GM19035 (cell line): ENCODE measurements around the gene FAIM2.

Experiments used
- ATAC-seq: cut with Tn5 transposase; IDR thresholded peaks from one replicate; pipeline ENCODE4 v1.9.1; 2021; ENCODE audit not compliant: unreplicated experiment

The FAIM2 gene

DNA sequence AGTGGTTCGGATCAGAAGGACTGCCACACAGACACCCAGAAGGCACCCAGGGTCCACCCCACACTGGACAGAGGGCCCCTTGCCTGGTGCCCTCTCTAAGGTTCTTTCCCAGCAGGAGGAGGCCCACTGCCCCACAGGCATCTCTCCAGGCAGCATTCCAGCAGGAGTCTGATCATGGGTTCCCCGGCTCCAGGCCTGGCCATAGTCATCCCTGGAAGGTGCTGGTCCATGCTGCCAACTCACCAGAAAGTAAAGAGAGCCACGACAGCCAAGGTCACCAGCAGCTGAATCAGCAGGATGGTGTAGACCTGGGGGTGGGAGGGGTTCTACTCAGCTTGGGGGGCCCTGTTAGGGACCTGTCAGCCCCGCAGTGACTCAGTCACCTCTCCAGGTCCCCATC is 6.4 kb downstream of the FAIM2 start:
- no peak for ATAC-seq

DNA sequence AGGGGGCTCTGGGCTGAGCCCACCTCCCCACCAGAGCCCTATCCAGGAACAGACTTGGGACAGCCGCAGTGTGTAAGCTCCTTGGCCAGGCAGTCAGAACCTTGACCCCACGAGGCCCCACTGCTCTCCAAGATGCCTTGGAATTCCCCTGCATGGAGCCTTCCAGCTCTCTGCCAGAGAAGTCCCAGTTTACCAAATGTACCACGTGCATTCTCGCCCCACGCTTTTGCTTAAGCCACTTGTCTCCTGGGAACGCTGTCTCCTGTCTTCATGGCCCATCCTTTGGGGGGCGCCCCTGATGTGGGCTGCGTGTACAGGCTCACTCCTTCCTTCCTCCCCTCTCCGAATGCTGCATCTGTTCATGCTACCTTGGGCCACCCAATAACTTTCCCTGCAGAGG is 7.9 kb downstream of the FAIM2 start:
- no peak for ATAC-seq

- ATAC-seq, result no peak
Measured at GRCh38 chr12:49894751-49895148, 8.9 kb downstream of the FAIM2 start.

DNA sequence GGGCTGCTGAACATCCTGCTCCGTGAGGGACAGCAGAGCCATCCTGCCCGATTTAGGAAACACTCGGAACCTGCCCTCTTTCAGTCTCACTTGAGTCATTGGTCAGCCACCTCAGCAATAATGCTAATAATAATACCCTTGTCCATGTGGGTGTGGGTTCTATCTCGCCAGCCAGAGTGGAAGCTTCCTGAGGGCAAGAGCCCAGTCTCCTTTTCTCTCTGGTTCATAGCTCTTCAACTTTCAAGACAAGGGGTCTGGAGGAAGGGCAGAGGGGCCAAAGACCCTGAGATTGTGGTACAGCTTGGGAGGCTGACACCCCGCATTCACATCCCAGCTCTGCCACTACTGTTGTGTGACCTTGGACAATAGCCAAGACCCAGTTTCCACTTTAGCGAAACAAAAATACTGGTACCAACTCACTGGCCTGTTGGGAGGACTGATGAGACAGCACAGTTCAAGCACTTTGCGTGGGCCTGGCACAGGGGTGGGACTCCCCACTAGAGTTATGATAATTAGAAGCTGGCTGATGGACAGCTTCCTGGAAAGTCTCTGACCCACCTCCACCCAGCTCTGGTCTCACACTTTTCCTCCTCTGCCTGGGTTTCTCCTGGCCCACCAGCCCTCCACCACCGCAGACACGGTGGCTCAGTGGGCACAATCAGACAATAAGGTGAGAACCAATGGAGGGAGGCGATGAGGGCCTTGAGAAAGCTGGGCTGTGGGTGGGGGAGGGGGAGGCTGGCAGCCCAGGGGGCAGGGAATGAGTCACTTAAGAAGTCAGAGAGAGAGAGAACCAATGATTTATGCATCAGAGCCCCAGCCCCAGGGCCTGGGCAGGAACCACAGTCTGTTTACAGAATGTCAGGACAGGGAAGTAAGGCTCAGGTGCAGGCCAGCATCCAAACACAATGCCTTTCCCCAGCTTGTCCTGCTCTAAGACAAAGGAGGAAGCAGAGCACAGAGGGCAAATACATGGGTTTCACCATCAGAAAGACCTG is 9.6 kb downstream of the FAIM2 start:
- no peak for ATAC-seq

DNA sequence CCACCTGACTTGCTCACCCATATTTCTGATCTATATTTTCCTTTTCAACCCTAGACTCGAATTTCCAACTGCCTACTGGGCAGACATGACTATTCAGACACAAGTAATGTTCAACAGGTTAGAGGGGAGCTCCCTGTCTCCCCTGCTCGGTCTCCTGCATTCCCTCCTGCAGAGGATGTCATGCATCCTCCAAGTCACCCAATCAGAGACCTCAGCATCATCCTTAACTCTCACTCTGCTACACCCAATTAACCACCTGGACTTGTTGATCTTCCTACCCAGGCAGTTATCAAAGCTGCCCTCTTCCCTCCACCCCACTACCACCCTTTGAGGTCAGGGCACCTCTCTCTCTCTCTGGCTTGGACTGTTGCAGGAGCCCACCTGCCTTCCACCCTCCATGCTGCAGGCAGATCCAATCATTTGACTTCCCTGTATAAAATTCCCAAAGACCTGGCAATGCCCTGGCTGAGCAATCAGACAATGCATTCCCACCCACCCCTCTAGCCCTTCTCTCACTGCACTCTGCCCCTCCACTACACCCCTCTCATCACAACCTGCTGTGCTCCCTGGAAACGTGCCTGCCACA is 10.9 kb downstream of the FAIM2 start:
- no peak for ATAC-seq

- no peak for ATAC-seq
Measured at GRCh38 chr12:49892084-49892731, 11.5 kb downstream of the FAIM2 start.

DNA sequence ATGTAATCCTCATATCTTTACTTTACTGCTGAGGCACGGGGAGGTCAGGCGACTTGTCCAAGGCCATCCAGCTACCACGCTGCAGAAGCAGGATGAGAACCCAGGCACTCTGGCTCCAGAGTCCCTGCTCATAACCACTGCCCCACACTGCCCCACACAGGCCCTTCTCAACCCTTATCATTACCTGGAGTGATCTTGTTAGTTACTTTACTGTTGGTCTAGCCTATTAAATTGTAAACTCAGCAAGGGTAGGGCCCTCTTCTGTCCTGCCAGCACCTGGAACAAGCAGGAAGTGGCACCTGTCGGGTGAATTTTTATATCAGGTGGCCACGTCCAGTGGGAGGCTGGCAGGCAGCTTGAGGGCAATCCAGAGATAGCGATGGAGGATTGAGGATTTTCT is 12.2 kb downstream of the FAIM2 start:
- ATAC-seq, result no peak

- no peak for ATAC-seq
Measured at GRCh38 chr12:49891012-49891411, 12.7 kb downstream of the FAIM2 start.

- ATAC-seq, result no peak
Measured at GRCh38 chr12:49890096-49890461, 13.6 kb downstream of the FAIM2 start.

GRCh38 chr12:49889361-49890095 is 14.2 kb downstream of the FAIM2 start:
- no peak for ATAC-seq

- no peak for ATAC-seq
Measured at GRCh38 chr12:49888461-49889151, 15.1 kb downstream of the FAIM2 start.

DNA sequence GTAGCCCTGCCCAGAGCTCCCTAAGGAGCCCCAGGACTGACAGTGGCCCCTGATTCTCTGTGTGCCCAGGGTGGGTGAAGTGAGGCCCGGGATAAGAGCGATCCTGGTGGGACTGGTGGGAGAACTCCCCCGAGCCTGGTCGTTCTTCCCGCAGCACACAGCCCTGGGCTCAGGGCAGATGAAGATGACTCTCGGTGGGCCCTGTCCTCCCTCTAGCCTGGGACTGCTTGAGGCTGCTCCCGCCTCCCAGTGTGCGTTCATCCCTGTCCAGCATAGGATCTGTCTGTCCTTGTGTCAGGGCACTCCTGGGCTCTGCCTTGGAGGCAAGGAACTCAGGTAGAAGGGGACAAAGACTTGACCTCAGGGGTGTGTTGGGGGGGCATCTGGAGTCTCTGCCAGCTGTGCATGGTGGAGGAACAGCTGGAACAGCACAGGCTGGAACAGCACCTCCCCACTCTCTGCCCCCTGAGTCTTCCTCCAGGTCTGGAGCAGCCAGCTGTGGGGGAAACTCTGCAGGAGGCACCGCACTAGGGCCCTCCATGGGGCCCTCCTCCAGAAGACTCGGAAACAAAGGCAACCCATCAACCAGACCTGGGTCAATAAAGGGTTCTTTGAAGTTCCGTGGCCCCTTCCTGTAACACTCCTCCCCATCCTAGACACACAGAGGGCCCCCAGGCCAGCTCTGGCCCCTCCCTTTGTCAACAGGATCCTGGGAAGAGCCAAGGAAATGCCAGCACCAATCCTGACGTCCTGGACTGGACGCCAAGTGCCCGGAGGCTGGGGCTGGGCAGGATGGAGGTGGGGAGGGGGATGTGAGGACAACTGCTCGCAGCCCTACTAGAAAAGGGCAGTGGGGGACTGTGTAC is 15.9 kb downstream of the FAIM2 start:
- no peak for ATAC-seq

GRCh38 chr12:49887091-49887490 is 16.6 kb downstream of the FAIM2 start:
- ATAC-seq, result no peak

DNA sequence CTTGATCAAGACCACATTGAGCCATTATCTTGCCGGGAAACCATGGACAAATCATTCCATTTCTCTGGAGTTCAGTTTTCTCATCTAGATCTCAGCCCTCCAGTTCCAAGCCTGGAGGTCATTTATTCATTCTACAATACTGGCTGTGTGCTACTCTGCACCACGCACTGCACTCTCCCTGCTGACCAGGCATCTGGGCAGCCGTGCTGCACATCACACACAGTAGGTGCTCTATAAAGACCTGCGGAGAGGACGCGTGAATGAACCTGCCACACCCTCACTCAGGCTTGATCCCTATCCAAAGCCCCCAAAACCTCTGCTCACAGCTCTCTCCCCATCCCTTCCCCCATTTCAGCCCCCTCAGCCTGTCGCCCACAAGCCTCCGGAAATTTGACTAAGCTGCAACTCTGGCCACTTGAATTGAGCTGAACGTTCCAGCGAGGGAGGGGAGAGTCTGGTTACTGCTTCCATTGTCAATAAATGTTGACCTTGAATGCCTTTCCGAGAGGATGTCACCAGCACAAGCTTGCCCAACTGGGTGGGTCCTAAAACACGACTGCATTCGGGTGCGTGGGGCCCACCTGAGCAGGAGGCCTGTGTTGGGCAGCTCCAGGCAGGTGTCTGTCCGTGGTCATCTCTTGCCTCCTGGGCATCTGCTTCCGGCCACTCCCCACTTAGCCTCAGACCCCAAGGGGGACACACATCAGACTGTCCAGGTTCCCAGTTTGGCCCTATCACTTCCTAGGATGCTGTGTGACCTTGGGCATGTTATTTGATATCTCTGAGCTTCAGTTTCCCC is 17.8 kb downstream of the FAIM2 start:
- no peak for ATAC-seq

DNA sequence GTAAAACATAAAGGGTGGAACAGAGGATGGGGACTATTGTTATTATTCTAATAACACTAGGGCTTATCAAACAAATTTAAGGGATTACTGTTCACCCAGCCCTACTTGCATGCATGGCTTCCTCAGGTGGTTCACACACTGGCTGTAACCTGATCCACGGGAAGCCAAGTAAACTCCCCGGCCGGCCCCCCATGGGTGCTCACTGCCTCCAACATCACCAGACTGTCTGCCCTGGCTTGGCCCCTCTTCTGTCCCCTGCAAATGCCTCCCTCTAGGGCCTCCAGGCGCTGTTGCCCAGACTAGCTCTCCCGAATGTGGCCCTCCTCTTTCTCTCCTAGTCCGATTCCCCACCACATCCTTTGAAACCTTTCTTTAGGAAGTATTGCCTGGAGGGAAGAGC is 18.6 kb downstream of the FAIM2 start:
- ATAC-seq, result no peak

DNA sequence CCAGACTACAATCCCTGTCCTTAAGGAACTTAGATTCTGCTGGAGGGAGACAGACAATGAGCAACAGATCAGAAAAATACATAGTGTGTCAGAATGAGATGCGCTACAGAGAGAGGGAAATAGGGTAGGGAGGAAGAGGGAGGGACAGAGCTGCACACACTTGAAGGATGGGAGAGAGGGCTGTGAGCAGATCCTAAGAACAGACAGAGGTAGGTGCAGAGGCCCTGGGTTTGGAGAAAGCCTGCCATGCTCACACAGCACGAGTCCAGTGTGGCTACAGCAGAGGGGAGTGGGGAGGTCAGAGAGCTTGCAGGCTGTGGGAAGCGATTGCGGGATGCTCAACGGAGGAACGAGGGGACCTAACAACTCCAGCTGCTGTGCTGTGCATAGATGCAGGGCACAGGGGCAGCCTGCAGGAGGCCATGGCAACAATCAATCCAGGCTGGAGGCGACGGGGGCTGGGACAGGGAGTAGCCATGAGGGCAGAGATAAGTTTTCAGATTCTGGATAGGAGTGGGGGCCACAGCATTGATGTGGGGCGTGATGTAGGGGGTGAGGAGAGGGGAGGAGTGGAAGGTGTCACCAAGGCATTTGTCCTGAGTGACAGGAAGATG is 20.7 kb downstream of the FAIM2 start:
- ATAC-seq, result no peak

DNA sequence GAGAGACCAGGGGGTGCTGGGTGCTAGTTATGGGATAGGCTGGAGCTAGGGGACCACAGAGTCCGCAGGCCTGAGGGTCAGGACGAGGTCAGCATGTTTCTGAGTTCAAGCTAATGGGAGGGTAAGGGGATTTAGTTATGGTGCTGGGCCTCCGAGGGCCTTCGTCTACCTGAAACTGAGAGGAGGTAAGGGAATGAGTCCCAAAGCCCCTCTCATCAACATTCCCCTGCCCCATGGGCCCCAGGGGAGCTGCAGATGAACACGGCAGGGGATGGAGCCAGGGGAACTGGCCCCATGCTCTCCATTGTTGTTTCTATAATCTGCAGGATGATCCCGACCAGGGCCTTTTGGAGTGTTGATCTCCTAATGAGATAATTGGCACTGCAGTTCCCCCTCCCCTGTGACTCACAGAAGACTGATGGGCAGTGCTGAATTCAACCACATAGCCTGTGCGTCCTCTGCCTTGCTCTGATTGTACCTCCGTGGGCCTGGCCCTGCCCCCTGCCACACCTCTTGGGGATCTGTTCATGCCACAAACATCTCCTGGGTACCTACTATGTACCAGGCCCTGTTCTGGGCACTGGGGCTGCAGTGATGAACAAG is 21.4 kb downstream of the FAIM2 start:
- no peak for ATAC-seq
